Measurements from ENCODE around the gene DPH3. TPM values are rescaled to one million over a fixed set of nuclear protein-coding genes. Genes with fewer than 3 reads are reported as not detected.

The DPH3 gene
- total RNA-seq, 1 donor from 2014 or later: 29.8 TPM

- Histone ChIP-seq H3K36me3 (no peaks in the 10 kb centered on the region), H3K4me3 (no peak overlapping the region), H3K4me1 (no peaks in the 10 kb centered on the region), H3K9me3 (no peaks in the 10 kb centered on the region), H3K27me3 (no peaks in the 10 kb centered on the region), H3K27ac (no peak overlapping the region)
- DNase-seq: no peak
- ATAC-seq: no peak
- TF ChIP-seq, protein P1, sequence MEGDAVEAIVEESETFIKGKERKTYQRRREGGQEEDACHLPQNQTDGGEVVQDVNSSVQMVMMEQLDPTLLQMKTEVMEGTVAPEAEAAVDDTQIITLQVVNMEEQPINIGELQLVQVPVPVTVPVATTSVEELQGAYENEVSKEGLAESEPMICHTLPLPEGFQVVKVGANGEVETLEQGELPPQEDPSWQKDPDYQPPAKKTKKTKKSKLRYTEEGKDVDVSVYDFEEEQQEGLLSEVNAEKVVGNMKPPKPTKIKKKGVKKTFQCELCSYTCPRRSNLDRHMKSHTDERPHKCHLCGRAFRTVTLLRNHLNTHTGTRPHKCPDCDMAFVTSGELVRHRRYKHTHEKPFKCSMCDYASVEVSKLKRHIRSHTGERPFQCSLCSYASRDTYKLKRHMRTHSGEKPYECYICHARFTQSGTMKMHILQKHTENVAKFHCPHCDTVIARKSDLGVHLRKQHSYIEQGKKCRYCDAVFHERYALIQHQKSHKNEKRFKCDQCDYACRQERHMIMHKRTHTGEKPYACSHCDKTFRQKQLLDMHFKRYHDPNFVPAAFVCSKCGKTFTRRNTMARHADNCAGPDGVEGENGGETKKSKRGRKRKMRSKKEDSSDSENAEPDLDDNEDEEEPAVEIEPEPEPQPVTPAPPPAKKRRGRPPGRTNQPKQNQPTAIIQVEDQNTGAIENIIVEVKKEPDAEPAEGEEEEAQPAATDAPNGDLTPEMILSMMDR (IDR thresholded peaks at IDR 0.05): no peak
- intact Hi-C loops (cut with DNase I): no loop called here
Measured at GRCh38 chr3:16214366-16214765, 50.4 kb downstream of the DPH3 start.

GRCh38 chr3:16211176-16211904 lies 53.4 kb downstream of the DPH3 start:
- Histone ChIP-seq H3K36me3 (no peaks in the 10 kb centered on the region), H3K9me3 (no peaks in the 10 kb centered on the region), H3K27me3 (no peaks in the 10 kb centered on the region), H3K27ac (no peak overlapping the region), H3K4me3 (no peak overlapping the region), H3K4me1 (no peaks in the 10 kb centered on the region)
- intact Hi-C loops (cut with DNase I): no loop called here
- TF ChIP-seq, protein P1 (IDR thresholded peaks at IDR 0.05): no peak
- no peak for ATAC-seq
- no peak for DNase-seq

Other genes with a start within 250 kb of the DPH3 start
- 10.3 TPM for gene GALNT15, start 90.3 kb downstream of the DPH3 start, total RNA-seq
- gene OXNAD1, start 269 bp upstream of the DPH3 start, total RNA-seq: 12.8 TPM
- gene RFTN1, start 248.8 kb upstream of the DPH3 start, total RNA-seq: 69.4 TPM

Measured in upper lobe of right lung (tissue), 1 donor.